GM12878 (cell line): Measurements from ENCODE around the gene BAHD1. TPM values are rescaled to one million over a fixed set of nuclear protein-coding genes. Genes with fewer than 3 reads are reported as not detected.

ENCODE experiments used
- ATAC-seq: fragments of 200-7000 bp; cut with Tn5 transposase; 3 replicates; pipeline ENCODE4 v1.9.1; 2020; ENCODE audit warnings: mild to moderate bottlenecking, moderate library complexity
- BruUV-seq: library from RNA; stranded (reverse); fragments of 400-500 nt; replicated peaks from 2 replicates; lab custom pipeline; 2021; lab: Mats Ljungman, UMichigan
- CTCF ChIA-PET: fragments of 300-600 bp; sonication (Branson Sonifier 250); formaldehyde crosslinking; extraction: SDS; loops from one replicate; lab custom pipeline; 2021; ENCODE audit warnings: inconsistent platforms; lab: Yijun Ruan, JAX
- POLR2A ChIA-PET: fragments of 350-600 bp; formaldehyde crosslinking; extraction: SDS; loops from one replicate; lab custom pipeline; 2021; ENCODE audit warnings: inconsistent platforms; lab: Charles Lee
- RAD21 ChIA-PET: fragments of 300-600 bp; sonication (Branson Sonifier 250); formaldehyde crosslinking; loops from one replicate; lab custom pipeline; 2023; ENCODE audit warnings: antibody characterized with exemption; ENCODE audit not compliant: unreplicated experiment; lab: Charles Lee
- SMC1A ChIA-PET: fragments of 300-600 bp; sonication (Branson Sonifier 250); formaldehyde crosslinking; loops from one replicate; lab custom pipeline; 2023; ENCODE audit not compliant: unreplicated experiment, uncharacterized antibody; lab: Charles Lee
- DNase-seq: peaks from one replicate; pipeline ENCODE4 v3.0.0-alpha.2; 2011; ENCODE audit warnings: low read depth, low spot score
- FAIRE-seq: peaks from 3 replicates; lab custom pipeline; 2011; peaks lifted over from hg19 to GRCh38; lab: Jason Lieb, UNC
- H2AFZ ChIP-seq: 2 replicates; pipeline ENCODE4 v1.6.0; 2011; ENCODE audit warnings: low read depth, low read length, control low read depth; ENCODE audit not compliant: control insufficient read depth
- H3K27ac ChIP-seq: 2 replicates; pipeline ENCODE4 v1.5.1; 2011; ENCODE audit warnings: control low read depth; ENCODE audit not compliant: control insufficient read depth, insufficient read depth
- H3K27me3 ChIP-seq, 2 experiments: replicated peaks in 1 of 2; 2 replicates each; pipeline versions ENCODE4 v1.6.0 to v1.6.1; 2011; ENCODE audit warnings: low read length in 1 of 2; ENCODE audit not compliant: control insufficient read depth in 2 of 2, insufficient read depth in 2 of 2
- H3K36me3 ChIP-seq, 2 experiments: 2 replicates each; pipeline ENCODE4 v1.5.1; 2011; ENCODE audit warnings: low read length in 1 of 2; ENCODE audit not compliant: control insufficient read depth in 2 of 2, insufficient read depth in 2 of 2
- H3K4me1 ChIP-seq: 2 replicates; pipeline ENCODE4 v1.6.1; 2011; ENCODE audit warnings: mild to moderate bottlenecking, low read length, moderate library complexity, mixed read lengths; ENCODE audit not compliant: control insufficient read depth, insufficient read depth
- H3K4me2 ChIP-seq: 2 replicates; pipeline ENCODE4 v1.6.0; 2011; ENCODE audit warnings: control low read depth; ENCODE audit not compliant: control insufficient read depth, insufficient read depth
- H3K4me3 ChIP-seq: fragments of 200-600 bp; sonication (generic); 2 replicates; pipeline ENCODE4 v1.5.1; 2016
- H3K79me2 ChIP-seq: 2 replicates; pipeline ENCODE4 v1.6.0; 2011; ENCODE audit warnings: low read length; ENCODE audit not compliant: control insufficient read depth, insufficient read depth
- H3K9ac ChIP-seq: 2 replicates; pipeline ENCODE4 v1.8.0; 2011; ENCODE audit warnings: low read length, control low read depth, mixed read lengths; ENCODE audit not compliant: control insufficient read depth, insufficient read depth
- H3K9me3 ChIP-seq: replicated peaks from 3 replicates; pipeline ENCODE4 v1.5.1; 2011; ENCODE audit warnings: mild to moderate bottlenecking, low read length; ENCODE audit not compliant: control insufficient read depth, insufficient read depth
- H4K20me1 ChIP-seq: 2 replicates; pipeline ENCODE4 v1.6.0; 2011; ENCODE audit not compliant: control insufficient read depth, insufficient read depth
- ATF7 ChIP-seq: fragments of 450-650 bp; IDR thresholded peaks from 2 replicates; pipeline ENCODE4 v1.6.1; 2016; ENCODE audit warnings: low read depth, mild to moderate bottlenecking
- BACH1 ChIP-seq: fragments of 450-650 bp; IDR thresholded peaks from 2 replicates; pipeline ENCODE4 v1.6.1; 2017; ENCODE audit warnings: mild to moderate bottlenecking, borderline replicate concordance
- BRCA1 ChIP-seq: IDR thresholded peaks from 2 replicates; pipeline ENCODE4 v1.6.1; 2011; ENCODE audit warnings: low read depth, low read length, improper control_type of control experiment
- FOXK2 ChIP-seq: fragments of 450-650 bp; IDR thresholded peaks from 2 replicates; pipeline ENCODE4 v1.6.1; 2017; ENCODE audit warnings: mild to moderate bottlenecking, moderate library complexity
- GABPA ChIP-seq: IDR thresholded peaks from 2 replicates; pipeline ENCODE4 v1.6.1; 2014; ENCODE audit warnings: antibody characterized with exemption, low read depth, mild to moderate bottlenecking, inconsistent platforms
- JUNB ChIP-seq: IDR thresholded peaks from 2 replicates; pipeline ENCODE4 v1.6.1; 2016; ENCODE audit warnings: antibody characterized with exemption, mild to moderate bottlenecking
- NR2C1 ChIP-seq: fragments of 450-650 bp; IDR thresholded peaks from 2 replicates; pipeline ENCODE4 v1.6.1; 2017; ENCODE audit warnings: antibody characterized with exemption, mild to moderate bottlenecking, moderate library complexity
- PAX5 ChIP-seq: IDR thresholded peaks from 2 replicates; pipeline ENCODE4 v1.6.1; 2011; ENCODE audit warnings: low read depth, low read length, borderline replicate concordance
- RB1 ChIP-seq: fragments of 450-650 bp; formaldehyde crosslinking; IDR thresholded peaks from 2 replicates; pipeline ENCODE4 v1.6.1; 2017; ENCODE audit warnings: mild to moderate bottlenecking, borderline replicate concordance
- SIN3A ChIP-seq: IDR thresholded peaks from 2 replicates; pipeline ENCODE4 v1.6.1; 2012; ENCODE audit warnings: low read depth, low read length, improper control_type of control experiment
- TBL1XR1 ChIP-seq: IDR thresholded peaks from 2 replicates; pipeline ENCODE4 v1.6.1; 2012; ENCODE audit warnings: low read depth, low read length, improper control_type of control experiment
- TCF12 ChIP-seq: IDR thresholded peaks from 2 replicates; pipeline ENCODE4 v1.6.1; 2011; ENCODE audit warnings: low read depth, mild to moderate bottlenecking, low read length
- WRNIP1 ChIP-seq: IDR thresholded peaks from 2 replicates; pipeline ENCODE4 v1.6.1; 2011; ENCODE audit warnings: low read depth, low read length, improper control_type of control experiment, borderline replicate concordance
- ZBTB40 ChIP-seq: fragments of 450-650 bp; IDR thresholded peaks from 2 replicates; pipeline ENCODE4 v1.6.1; 2016; ENCODE audit warnings: mild to moderate bottlenecking, moderate library complexity, borderline replicate concordance
- WGBS: methylation state at CpG from one replicate; pipeline ENCODE4 v1.1.6; 2016; ENCODE audit warnings: low lambda C conversion rate; ENCODE audit not compliant: insufficient replicate concordance, insufficient coverage; ENCODE audit errors: missing lambda C conversion rate; 5-methylcytosine and 5-hydroxymethylcytosine counted together
- in situ Hi-C: fragments of 300-500 bp; cut with MboI; formaldehyde crosslinking; loops from 9 replicates; pipeline ENCODE4 v1.14.3; 2018; ENCODE audit warnings: mixed read lengths
- intact Hi-C: fragments of 100-400 bp; cut with micrococcal nuclease; formaldehyde crosslinking; loops from one replicate; pipeline ENCODE4 v1.14.2; 2022; ENCODE audit not compliant: unreplicated experiment
- polyA plus RNA-seq, 11 experiments: library from polyadenylated mRNA; depleted of rRNA in 4 of 11; unstranded in 6 of 11; stranded (reverse) in 5 of 11; fragments of >200 nt; fragmentation: Nextera tagmentation in 4 of 11; fragmentation: Illumina TruSeq in 1 of 11; extraction: Ambion mirVana in 4 of 11; extraction: Trizol in 1 of 11; gene quantifications; 1 replicate in 1 of 11; 2 replicates in 10 of 11; pipeline versions ENCODE4 v1.2.1 to v1.2.3, GENCODE V29; 2011 to 2016; ENCODE audit warnings: inconsistent platforms in 2 of 11, missing spikeins in 2 of 11, low read depth in 1 of 11
- total RNA-seq, 4 experiments: library from RNA; depleted of rRNA in 3 of 4; stranded (reverse); fragments of >200 nt in 3 of 4; fragmentation: Illumina TruSeq in 1 of 4; extraction: Trizol in 1 of 4; gene quantifications; 2 replicates each; pipeline versions ENCODE4 v1.2.1 to v1.2.3, GENCODE V29; 2013 to 2021
- TF ChIP-seq, protein P1 (sequence below): IDR thresholded peaks from 2 replicates; pipeline ENCODE4 v1.6.1; 2012; ENCODE audit warnings: low read length, inconsistent platforms
- TF ChIP-seq, protein P2 (sequence below): fragments of 450-650 bp; IDR thresholded peaks from 2 replicates; pipeline ENCODE4 v1.6.1; 2017; ENCODE audit warnings: mild to moderate bottlenecking, moderate library complexity

BAHD1 gene
- total and polyA plus RNA-seq, 10 of the 15 experiments (the other 5 are each of a cell fraction or from before 2014, with no cell fraction given), result 0.21 to 21.8 (median 5.8) TPM

DNA sequence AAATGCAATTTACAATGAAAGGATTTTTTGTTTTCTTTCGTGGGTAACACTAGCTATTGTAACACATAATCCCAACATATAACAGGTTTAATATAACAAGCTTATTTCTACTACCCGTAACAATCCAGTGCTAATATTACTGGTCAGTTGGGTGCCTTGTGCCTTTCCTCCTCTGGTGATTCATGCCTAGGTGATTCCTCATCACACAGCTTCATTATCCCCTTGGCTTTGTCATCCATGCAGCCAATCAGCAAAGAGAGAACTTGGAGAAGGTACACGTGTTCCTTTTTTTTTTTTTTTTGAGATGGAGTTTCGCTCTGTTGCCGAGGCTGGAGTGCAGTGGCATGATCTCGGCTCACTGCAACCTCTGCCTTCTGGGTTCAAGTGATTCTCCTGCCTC lies 60.7 kb downstream of the BAHD1 start:
- ChIA-PET SMC1A (no interaction called here), POLR2A (interaction anchor here (0.6 to 0.7 kb wide), 5 partner anchors 11 to 1647 kb away, joined by 3 to 4 read pairs (median 3); no protein-coding TSS in a partner anchor), RAD21 (no interaction called here), CTCF (no interaction called here)
- Histone ChIP-seq H3K4me2 (no peak overlapping the region), H3K9me3 (no peaks in the 10 kb centered on the region), H3K4me3 (no peak overlapping the region), H3K4me1 (no peaks in the 10 kb centered on the region), H3K79me2 (no peaks in the 10 kb centered on the region), H3K27me3 (no peaks in the 10 kb centered on the region; a peak in 1 of 4 replicates), H4K20me1 (no peaks in the 10 kb centered on the region), H3K9ac (no peak overlapping the region), H3K27ac (no peak overlapping the region), H2AFZ (no peak overlapping the region), H3K36me3 (no peaks in the 10 kb centered on the region)
- DNase-seq, result no peak
- intact Hi-C loops (loop anchor here (10.0 kb wide), 1 partner anchor 157 kb away; the partner anchor contains the start of gene CCDC9B), in situ Hi-C loops (no loop called here)
- 64% methylated on average over 3 of the region's 6 CpGs for WGBS
- no TSS peak for BruUV-seq
- ATAC-seq, result no peak
- FAIRE-seq, result no peak
- no peak for TF ChIP-seq SIN3A
- TF ChIP-seq JUNB, result no peak
- no peak for TF ChIP-seq RB1
- no peak for TF ChIP-seq TCF12
- TF ChIP-seq, protein P1, sequence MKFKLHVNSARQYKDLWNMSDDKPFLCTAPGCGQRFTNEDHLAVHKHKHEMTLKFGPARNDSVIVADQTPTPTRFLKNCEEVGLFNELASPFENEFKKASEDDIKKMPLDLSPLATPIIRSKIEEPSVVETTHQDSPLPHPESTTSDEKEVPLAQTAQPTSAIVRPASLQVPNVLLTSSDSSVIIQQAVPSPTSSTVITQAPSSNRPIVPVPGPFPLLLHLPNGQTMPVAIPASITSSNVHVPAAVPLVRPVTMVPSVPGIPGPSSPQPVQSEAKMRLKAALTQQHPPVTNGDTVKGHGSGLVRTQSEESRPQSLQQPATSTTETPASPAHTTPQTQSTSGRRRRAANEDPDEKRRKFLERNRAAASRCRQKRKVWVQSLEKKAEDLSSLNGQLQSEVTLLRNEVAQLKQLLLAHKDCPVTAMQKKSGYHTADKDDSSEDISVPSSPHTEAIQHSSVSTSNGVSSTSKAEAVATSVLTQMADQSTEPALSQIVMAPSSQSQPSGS, result no peak
- TF ChIP-seq TBL1XR1, result no peak
- no peak for TF ChIP-seq ATF7
- no peak for TF ChIP-seq NR2C1
- TF ChIP-seq WRNIP1, result no peak
- no peak for TF ChIP-seq GABPA
- TF ChIP-seq FOXK2, result no peak
- TF ChIP-seq BACH1, result no peak
- no peak for TF ChIP-seq PAX5
- TF ChIP-seq, protein P2, sequence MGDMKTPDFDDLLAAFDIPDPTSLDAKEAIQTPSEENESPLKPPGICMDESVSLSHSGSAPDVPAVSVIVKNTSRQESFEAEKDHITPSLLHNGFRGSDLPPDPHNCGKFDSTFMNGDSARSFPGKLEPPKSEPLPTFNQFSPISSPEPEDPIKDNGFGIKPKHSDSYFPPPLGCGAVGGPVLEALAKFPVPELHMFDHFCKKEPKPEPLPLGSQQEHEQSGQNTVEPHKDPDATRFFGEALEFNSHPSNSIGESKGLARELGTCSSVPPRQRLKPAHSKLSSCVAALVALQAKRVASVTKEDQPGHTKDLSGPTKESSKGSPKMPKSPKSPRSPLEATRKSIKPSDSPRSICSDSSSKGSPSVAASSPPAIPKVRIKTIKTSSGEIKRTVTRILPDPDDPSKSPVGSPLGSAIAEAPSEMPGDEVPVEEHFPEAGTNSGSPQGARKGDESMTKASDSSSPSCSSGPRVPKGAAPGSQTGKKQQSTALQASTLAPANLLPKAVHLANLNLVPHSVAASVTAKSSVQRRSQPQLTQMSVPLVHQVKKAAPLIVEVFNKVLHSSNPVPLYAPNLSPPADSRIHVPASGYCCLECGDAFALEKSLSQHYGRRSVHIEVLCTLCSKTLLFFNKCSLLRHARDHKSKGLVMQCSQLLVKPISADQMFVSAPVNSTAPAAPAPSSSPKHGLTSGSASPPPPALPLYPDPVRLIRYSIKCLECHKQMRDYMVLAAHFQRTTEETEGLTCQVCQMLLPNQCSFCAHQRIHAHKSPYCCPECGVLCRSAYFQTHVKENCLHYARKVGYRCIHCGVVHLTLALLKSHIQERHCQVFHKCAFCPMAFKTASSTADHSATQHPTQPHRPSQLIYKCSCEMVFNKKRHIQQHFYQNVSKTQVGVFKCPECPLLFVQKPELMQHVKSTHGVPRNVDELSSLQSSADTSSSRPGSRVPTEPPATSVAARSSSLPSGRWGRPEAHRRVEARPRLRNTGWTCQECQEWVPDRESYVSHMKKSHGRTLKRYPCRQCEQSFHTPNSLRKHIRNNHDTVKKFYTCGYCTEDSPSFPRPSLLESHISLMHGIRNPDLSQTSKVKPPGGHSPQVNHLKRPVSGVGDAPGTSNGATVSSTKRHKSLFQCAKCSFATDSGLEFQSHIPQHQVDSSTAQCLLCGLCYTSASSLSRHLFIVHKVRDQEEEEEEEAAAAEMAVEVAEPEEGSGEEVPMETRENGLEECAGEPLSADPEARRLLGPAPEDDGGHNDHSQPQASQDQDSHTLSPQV, result no peak
- no peak for TF ChIP-seq BRCA1
- no peak for TF ChIP-seq ZBTB40
